IMR-90 (cell line): ENCODE data around the gene MGAT5B. TPM values are rescaled to one million over a fixed set of nuclear protein-coding genes. Genes with fewer than 3 reads are reported as not detected.

ENCODE experiments used
- ATAC-seq: fragments of 200-7000 bp; cut with Tn5 transposase; 2 replicates; pipeline ENCODE4 v1.9.1; 2020; ENCODE audit warnings: low read depth, mild to moderate bottlenecking, moderate library complexity
- BruUV-seq: library from RNA; stranded (reverse); fragments of 400-500 nt; replicated peaks from 2 replicates; lab custom pipeline; 2021; lab: Mats Ljungman, UMichigan
- CTCF ChIA-PET: fragments of 300-600 bp; formaldehyde crosslinking; extraction: SDS; loops from one replicate; lab custom pipeline; 2021; ENCODE audit warnings: antibody characterized with exemption; lab: Yijun Ruan, JAX
- POLR2A ChIA-PET: fragments of 300-600 bp; sonication (Branson Sonifier 250); formaldehyde crosslinking; loops from one replicate; lab custom pipeline; 2022; ENCODE audit warnings: antibody characterized with exemption; ENCODE audit not compliant: unreplicated experiment; lab: Charles Lee
- DNase-seq: peaks from one replicate; pipeline ENCODE4 v3.0.0; 2013
- H2AFZ ChIP-seq: replicated peaks from 2 replicates; pipeline ENCODE3; 2013; ENCODE audit warnings: low read length, mild to moderate bottlenecking; ENCODE audit not compliant: poor library complexity
- H2AK5ac ChIP-seq: 2 replicates; pipeline ENCODE4 v1.6.1; 2013; ENCODE audit warnings: low read depth, low read length, inconsistent platforms
- H2AK9ac ChIP-seq: replicated peaks from 2 replicates; pipeline ENCODE3; 2013; ENCODE audit warnings: mild to moderate bottlenecking, low read depth, low read length, moderate library complexity; ENCODE audit not compliant: poor library complexity
- H2BK120ac ChIP-seq: 2 replicates; pipeline ENCODE4 v1.6.1; 2013; ENCODE audit warnings: low read depth, low read length, inconsistent platforms
- H2BK15ac ChIP-seq: 3 replicates; pipeline ENCODE4 v1.6.1; 2013; ENCODE audit warnings: low read depth, low read length, inconsistent platforms
- H2BK20ac ChIP-seq: 2 replicates; pipeline ENCODE4 v1.6.1; 2013; ENCODE audit warnings: low read depth, mild to moderate bottlenecking, inconsistent platforms, low read length, moderate library complexity
- H2BK5ac ChIP-seq: 2 replicates; pipeline ENCODE4 v1.6.1; 2013; ENCODE audit warnings: mild to moderate bottlenecking, low read depth, low read length, inconsistent platforms; ENCODE audit not compliant: poor library complexity, severe bottlenecking
- H3K14ac ChIP-seq: replicated peaks from 2 replicates; pipeline ENCODE4 v1.6.1; 2013; ENCODE audit warnings: low read depth, low read length, inconsistent platforms
- H3K18ac ChIP-seq: 2 replicates; pipeline ENCODE4 v1.6.1; 2013; ENCODE audit warnings: low read depth, low read length, control low read depth
- H3K23ac ChIP-seq: 2 replicates; pipeline ENCODE4 v1.6.1; 2013; ENCODE audit warnings: low read depth, low read length, inconsistent platforms
- H3K27ac ChIP-seq: 2 replicates; pipeline ENCODE4 v1.5.1; 2013; ENCODE audit warnings: mild to moderate bottlenecking, control low read depth, low read length; ENCODE audit not compliant: insufficient read depth
- H3K27me3 ChIP-seq: 2 replicates; pipeline ENCODE4 v1.6.1; 2013; ENCODE audit warnings: low read length; ENCODE audit not compliant: control insufficient read depth, insufficient read depth
- H3K36me3 ChIP-seq: 2 replicates; pipeline ENCODE4 v1.6.1; 2013; ENCODE audit warnings: low read length, mixed read lengths; ENCODE audit not compliant: control insufficient read depth, insufficient read depth
- H3K4ac ChIP-seq: 2 replicates; pipeline ENCODE4 v1.6.1; 2013; ENCODE audit warnings: low read depth, low read length, inconsistent platforms
- H3K4me1 ChIP-seq: 2 replicates; pipeline ENCODE4 v1.6.1; 2013; ENCODE audit warnings: low read length, mixed read lengths; ENCODE audit not compliant: control insufficient read depth, insufficient read depth
- H3K4me2 ChIP-seq: 2 replicates; pipeline ENCODE4 v1.6.1; 2013; ENCODE audit warnings: low read depth, mild to moderate bottlenecking, control low read depth, low read length, moderate library complexity
- H3K4me3 ChIP-seq: 2 replicates; pipeline ENCODE4 v1.5.1; 2013; ENCODE audit warnings: low read depth, mild to moderate bottlenecking, control low read depth, low read length, moderate library complexity; ENCODE audit not compliant: insufficient read depth
- H3K56ac ChIP-seq: 2 replicates; pipeline ENCODE4 v1.6.1; 2013; ENCODE audit warnings: low read length, inconsistent platforms; ENCODE audit not compliant: insufficient read depth; ENCODE audit errors: extremely low read depth
- H3K79me1 ChIP-seq, 2 experiments: 2 replicates each; pipeline ENCODE4 v1.6.1; 2013; ENCODE audit warnings: low read length in 2 of 2, inconsistent platforms in 1 of 2, low read depth in 1 of 2
- H3K9ac ChIP-seq: 2 replicates; pipeline ENCODE4 v1.6.1; 2013; ENCODE audit warnings: low read depth, low read length, control low read depth
- H3K9me1 ChIP-seq: 2 replicates; pipeline ENCODE4 v1.6.1; 2013; ENCODE audit warnings: low read length, inconsistent platforms; ENCODE audit not compliant: insufficient read depth
- H3K9me3 ChIP-seq: 2 replicates; pipeline ENCODE4 v1.6.1; 2013; ENCODE audit warnings: low read length; ENCODE audit not compliant: control insufficient read depth, insufficient read depth
- H4K20me1 ChIP-seq: 2 replicates; pipeline ENCODE4 v1.6.1; 2013; ENCODE audit warnings: low read length, inconsistent platforms; ENCODE audit not compliant: insufficient read depth
- H4K5ac ChIP-seq: 2 replicates; pipeline ENCODE4 v1.6.1; 2013; ENCODE audit warnings: mild to moderate bottlenecking, low read depth, low read length, control low read depth
- H4K8ac ChIP-seq, 2 experiments: 2 replicates each; pipeline ENCODE4 v1.6.1; 2013; ENCODE audit warnings: low read depth in 2 of 2, low read length in 2 of 2, control low read depth in 1 of 2, inconsistent platforms in 1 of 2
- H4K91ac ChIP-seq: 2 replicates; pipeline ENCODE4 v1.6.1; 2013; ENCODE audit warnings: low read depth, low read length, inconsistent platforms; ENCODE audit not compliant: insufficient read depth
- FOS ChIP-seq: fragments of 150-350 bp; IDR thresholded peaks from 2 replicates; pipeline ENCODE4 v1.6.1; 2016; ENCODE audit warnings: low read depth, low read length
- MAFK ChIP-seq: IDR thresholded peaks from 2 replicates; pipeline ENCODE4 v1.6.1; 2012; ENCODE audit warnings: low read depth, low read length, improper control_type of control experiment
- MAZ ChIP-seq: IDR thresholded peaks from 2 replicates; pipeline ENCODE4 v1.6.1; 2012; ENCODE audit warnings: low read depth, mild to moderate bottlenecking, low read length, improper control_type of control experiment, moderate library complexity, borderline replicate concordance
- RAD21 ChIP-seq: IDR thresholded peaks from 2 replicates; pipeline ENCODE4 v1.6.1; 2012; ENCODE audit warnings: low read length, improper control_type of control experiment
- RCOR1 ChIP-seq: IDR thresholded peaks from 2 replicates; pipeline ENCODE4 v1.6.1; 2012; ENCODE audit warnings: mild to moderate bottlenecking, low read length, improper control_type of control experiment; ENCODE audit not compliant: insufficient replicate concordance
- USF2 ChIP-seq: fragments of 150-350 bp; IDR thresholded peaks from 2 replicates; pipeline ENCODE4 v1.6.1; 2017; ENCODE audit warnings: mild to moderate bottlenecking, antibody characterized with exemption, low read length, low read depth
- WGBS, 2 experiments: methylation state at CpG; one replicate each; pipeline versions ENCODE4 v1.1.5 to v1.1.7; 2013; ENCODE audit warnings: missing lambda C conversion rate in 2 of 2; ENCODE audit not compliant: insufficient read length in 1 of 2; ENCODE audit errors: extremely low coverage in 2 of 2; 5-methylcytosine and 5-hydroxymethylcytosine counted together
- dilution Hi-C: fragments of 300-500 bp; cut with HindIII; formaldehyde crosslinking; loops from one replicate; pipeline ENCODE4 v1.14.3; 2018; ENCODE audit warnings: low sequenced_read_pairs; ENCODE audit not compliant: unreplicated experiment
- in situ Hi-C: fragments of 300-500 bp; cut with MboI; formaldehyde crosslinking; loops from 3 replicates; pipeline ENCODE4 v1.14.3; 2019; ENCODE audit warnings: low sequenced_read_pairs, inconsistent platforms, mixed read lengths
- intact Hi-C: fragments of 100-400 bp; cut with micrococcal nuclease; formaldehyde crosslinking; loops from 2 replicates; pipeline ENCODE4 v1.10.0; 2022
- polyA plus RNA-seq, 3 experiments: library from polyadenylated mRNA; depleted of rRNA; stranded (reverse); fragments of >200 nt; gene quantifications; 2 replicates each; pipeline ENCODE4 v1.2.3, GENCODE V29; 2012; ENCODE audit warnings: low replicate concordance in 1 of 3
- total RNA-seq: library from RNA; depleted of rRNA; stranded (reverse); fragments of >200 nt; gene quantifications from 2 replicates; pipeline ENCODE4 v1.2.3, GENCODE V29; 2012

Gene MGAT5B
- total and polyA plus RNA-seq, 2 of the 4 experiments (the other 2 are of a cell fraction): 0.54 to 2.0 TPM

DNA sequence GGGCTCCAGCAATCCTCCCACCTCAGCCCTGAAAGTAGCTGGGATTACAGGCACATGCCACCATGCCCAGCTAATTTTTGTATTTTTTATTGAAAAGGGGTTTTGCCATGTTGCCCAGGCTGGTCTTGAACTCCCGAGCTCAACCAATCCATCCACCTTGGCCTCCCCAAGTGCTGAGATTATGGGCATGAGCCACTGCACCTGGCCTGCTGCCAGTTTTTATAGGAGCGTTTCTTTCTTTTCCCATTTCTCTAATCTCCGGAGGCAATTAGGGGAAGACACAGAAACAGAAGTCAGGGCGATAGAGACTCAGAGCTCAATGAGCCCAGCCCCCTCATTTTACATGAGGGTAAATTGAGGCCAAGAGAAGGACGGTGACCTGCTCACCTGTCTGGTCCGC lies 10.4 kb downstream of the MGAT5B start:
- peaks cover under 1% of the 10 kb centered on the region; the same call in 1 of the 2 replicates for H4K20me1 ChIP-seq
- no peak overlapping the region for H2AK9ac ChIP-seq
- TF ChIP-seq RCOR1 (no peak), MAFK (no peak), FOS (no peak), RAD21 (no peak), MAZ (no peak), USF2 (no peak)
- no peak overlapping the region for H3K18ac ChIP-seq
- no TSS peak for BruUV-seq
- H3K9ac ChIP-seq: no peak overlapping the region
- H3K9me3 ChIP-seq: no peaks in the 10 kb centered on the region; the same call in 1 of the 2 replicates
- H2BK5ac ChIP-seq: no peak overlapping the region
- no peak overlapping the region for H2BK20ac ChIP-seq
- no peak overlapping the region for H2BK120ac ChIP-seq
- dilution Hi-C loops: no loop called here
- H3K36me3 ChIP-seq: no peaks in the 10 kb centered on the region
- in situ Hi-C loops: no loop called here
- H3K23ac ChIP-seq: no peak overlapping the region
- H3K4me2 ChIP-seq: no peak overlapping the region
- H3K9me1 ChIP-seq: no peaks in the 10 kb centered on the region
- no peak overlapping the region for H2AFZ ChIP-seq
- ChIA-PET CTCF (no interaction called here), POLR2A (no interaction called here)
- H3K27ac ChIP-seq: no peak overlapping the region
- intact Hi-C loops: no loop called here
- peaks cover 2% of the 10 kb centered on the region; the same call in 1 of the 2 replicates for H3K4me1 ChIP-seq
- H4K8ac ChIP-seq: no peak overlapping the region
- ATAC-seq (no peak), DNase-seq (no peak)
- H4K91ac ChIP-seq: no peak overlapping the region
- H3K27me3 ChIP-seq: peaks cover 26% of the 10 kb centered on the region
- no peak overlapping the region for H4K5ac ChIP-seq
- H3K79me1 ChIP-seq: no peaks in the 10 kb centered on the region
- H3K4me3 ChIP-seq: no peak overlapping the region
- no peak overlapping the region for H2AK5ac ChIP-seq
- H3K4ac ChIP-seq: no peak overlapping the region
- WGBS, 2 experiments: 71% methylated on average over 3 of the region's 6 CpGs; no CpG with 5 or more reads in 1 of the 2 experiments
- no peak overlapping the region for H3K56ac ChIP-seq
- H3K14ac ChIP-seq: no peak overlapping the region
- no peak overlapping the region for H2BK15ac ChIP-seq
